ENCODE results near the gene FHIT. TPM values are rescaled to one million over a fixed set of nuclear protein-coding genes. Genes with fewer than 3 reads are reported as not detected.

FHIT gene
- total RNA-seq, 1 donor from 2014 or later: 11.5 TPM

- no peak overlapping the region for H3K4me3 ChIP-seq (ENCODE audit: low read depth, low read length)
- no peaks in the 10 kb centered on the region for H3K36me3 ChIP-seq (ENCODE audit: control insufficient read depth, insufficient read depth, low read length)
- H3K27me3 ChIP-seq (ENCODE audit: control insufficient read depth, insufficient read depth, low read length): no peaks in the 10 kb centered on the region
- TF ChIP-seq CTCF (IDR thresholded peaks at IDR 0.05; ENCODE audit: insufficient read depth, low read length, poor library complexity, severe bottlenecking): no peak
- no peak for DNase-seq (ENCODE audit: low read depth)
These were observed 139.4 kb downstream of the FHIT start for GRCh38 chr3:61111825-61112224.

DNA sequence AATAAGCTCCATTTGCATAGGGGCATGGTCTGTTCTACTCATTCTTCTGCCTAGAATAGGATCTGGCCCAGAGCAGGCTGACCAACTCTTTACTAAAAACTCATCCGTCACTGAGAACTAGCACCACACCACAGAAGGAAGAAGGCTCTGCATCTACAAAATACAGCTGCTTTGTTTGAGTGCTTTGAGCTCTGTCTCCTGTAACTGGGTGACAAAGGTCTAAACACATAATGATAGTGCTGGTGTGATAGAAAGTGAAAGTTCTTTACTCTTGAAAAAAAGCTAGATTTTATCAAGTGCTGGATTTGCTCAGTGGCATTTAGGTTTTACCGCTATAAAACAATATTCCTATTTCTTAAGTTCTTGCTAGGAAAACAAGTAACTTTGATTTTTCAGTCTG is 140.7 kb downstream of the FHIT start:
- Histone ChIP-seq H3K4me3 (ENCODE audit: low read depth, low read length) (no peak overlapping the region), H3K36me3 (ENCODE audit: control insufficient read depth, insufficient read depth, low read length) (no peaks in the 10 kb centered on the region), H3K27me3 (ENCODE audit: control insufficient read depth, insufficient read depth, low read length) (no peaks in the 10 kb centered on the region)
- TF ChIP-seq CTCF (IDR thresholded peaks at IDR 0.05; ENCODE audit: insufficient read depth, low read length, poor library complexity, severe bottlenecking): no peak
- no peak for DNase-seq (ENCODE audit: low read depth)

- no peak for TF ChIP-seq CTCF (IDR thresholded peaks at IDR 0.05; ENCODE audit: insufficient read depth, low read length, poor library complexity, severe bottlenecking)
- Histone ChIP-seq H3K27me3 (ENCODE audit: control insufficient read depth, insufficient read depth, low read length) (no peaks in the 10 kb centered on the region), H3K36me3 (ENCODE audit: control insufficient read depth, insufficient read depth, low read length) (no peaks in the 10 kb centered on the region), H3K4me3 (ENCODE audit: low read depth, low read length) (no peak overlapping the region)
- no peak for DNase-seq (ENCODE audit: low read depth)
These were observed 142.8 kb downstream of the FHIT start for GRCh38 chr3:61108247-61109019.

- DNase-seq (ENCODE audit: low read depth): no peak
- Histone ChIP-seq H3K36me3 (ENCODE audit: control insufficient read depth, insufficient read depth, low read length) (no peaks in the 10 kb centered on the region), H3K27me3 (ENCODE audit: control insufficient read depth, insufficient read depth, low read length) (no peaks in the 10 kb centered on the region), H3K4me3 (ENCODE audit: low read depth, low read length) (no peak overlapping the region)
- no peak for TF ChIP-seq CTCF (IDR thresholded peaks at IDR 0.05; ENCODE audit: insufficient read depth, low read length, poor library complexity, severe bottlenecking)
These were observed 156.6 kb downstream of the FHIT start for GRCh38 chr3:61094608-61095007.

- H3K4me3 ChIP-seq (ENCODE audit: low read depth, low read length): no peak overlapping the region
- no peaks in the 10 kb centered on the region for H3K27me3 ChIP-seq (ENCODE audit: control insufficient read depth, insufficient read depth, low read length)
- no peaks in the 10 kb centered on the region for H3K36me3 ChIP-seq (ENCODE audit: control insufficient read depth, insufficient read depth, low read length)
- no peak for TF ChIP-seq CTCF (IDR thresholded peaks at IDR 0.05; ENCODE audit: insufficient read depth, low read length, poor library complexity, severe bottlenecking)
- DNase-seq (ENCODE audit: low read depth): no peak
These were observed 157.9 kb downstream of the FHIT start for GRCh38 chr3:61093364-61093763.

GRCh38 chr3:61092870-61093269 is 158.4 kb downstream of the FHIT start:
- TF ChIP-seq CTCF (IDR thresholded peaks at IDR 0.05; ENCODE audit: insufficient read depth, low read length, poor library complexity, severe bottlenecking): no peak

More at GRCh38 chr3:61092870-61093269, 158.4 kb downstream of the FHIT start:
- no peaks in the 10 kb centered on the region for H3K36me3 ChIP-seq (ENCODE audit: control insufficient read depth, insufficient read depth, low read length)
- no peaks in the 10 kb centered on the region for H3K27me3 ChIP-seq (ENCODE audit: control insufficient read depth, insufficient read depth, low read length)
- no peak overlapping the region for H3K4me3 ChIP-seq (ENCODE audit: low read depth, low read length)
- no peak for DNase-seq (ENCODE audit: low read depth)

Measured in kidney epithelial cell (primary cell).